Smooth muscle cell (in vitro differentiated cells): ENCODE measurements around the gene PPP2R5C. TPM values are rescaled to one million over a fixed set of nuclear protein-coding genes. Genes with fewer than 3 reads are reported as not detected.

ENCODE experiments used
- DNase-seq: peaks from one replicate; lab custom pipeline; 2025; ENCODE audit not compliant: unreplicated experiment; lab: John Stamatoyannopoulos, UW
- H2AFZ ChIP-seq: fragments of 200-600 bp; sonication (generic); 2 replicates; pipeline ENCODE4 v1.6.0; 2016; ENCODE audit warnings: antibody characterized with exemption, low read depth, mild to moderate bottlenecking
- H3F3A ChIP-seq: fragments of 200-600 bp; sonication (generic); 2 replicates; pipeline ENCODE4 v1.6.0; 2017; ENCODE audit warnings: antibody characterized with exemption, low read depth
- H3K27ac ChIP-seq: fragments of 200-600 bp; sonication (generic); 2 replicates; pipeline ENCODE4 v1.5.1; 2016; ENCODE audit warnings: low read depth, mild to moderate bottlenecking
- H3K27me3 ChIP-seq: fragments of 200-600 bp; sonication (generic); 2 replicates; pipeline ENCODE4 v1.6.1; 2016; ENCODE audit warnings: low read depth, mild to moderate bottlenecking
- H3K36me3 ChIP-seq: fragments of 200-600 bp; sonication (generic); 2 replicates; pipeline ENCODE4 v1.5.1; 2016; ENCODE audit warnings: low read depth
- H3K4me1 ChIP-seq: fragments of 200-600 bp; sonication (generic); 2 replicates; pipeline ENCODE4 v1.5.1; 2016; ENCODE audit warnings: low read depth
- H3K4me2 ChIP-seq: fragments of 200-600 bp; sonication (generic); 2 replicates; pipeline ENCODE4 v1.6.0; 2016; ENCODE audit warnings: mild to moderate bottlenecking
- H3K4me3 ChIP-seq: fragments of 200-600 bp; sonication (generic); 2 replicates; pipeline ENCODE4 v1.5.1; 2016; ENCODE audit warnings: mild to moderate bottlenecking
- H3K79me2 ChIP-seq: fragments of 200-600 bp; sonication (generic); 2 replicates; pipeline ENCODE4 v1.6.0; 2016; ENCODE audit warnings: low read depth, mild to moderate bottlenecking
- H3K9ac ChIP-seq: fragments of 200-600 bp; sonication (generic); 2 replicates; pipeline ENCODE4 v1.6.0; 2016; ENCODE audit warnings: low read depth
- H3K9me3 ChIP-seq: fragments of 200-600 bp; sonication (generic); replicated peaks from 2 replicates; pipeline ENCODE4 v1.5.1; 2016; ENCODE audit warnings: low read depth
- H4K20me1 ChIP-seq: fragments of 200-600 bp; sonication (generic); 2 replicates; pipeline ENCODE4 v1.6.0; 2016; ENCODE audit warnings: low read depth
- WGBS: methylation state at CpG from one replicate; pipeline ENCODE4 v1.1.7; 2016; ENCODE audit warnings: low lambda C conversion rate; 5-methylcytosine and 5-hydroxymethylcytosine counted together
- polyA plus RNA-seq: library from polyadenylated mRNA; unstranded; fragments of >200 nt; fragmentation: Nextera tagmentation; extraction: Ambion mirVana; gene quantifications from 2 replicates; pipeline ENCODE4 v1.2.1, GENCODE V29; 2016
- total RNA-seq: library from RNA; depleted of rRNA; stranded (reverse); fragments of >200 nt; gene quantifications from 2 replicates; pipeline ENCODE4 v1.2.3, GENCODE V29; 2014
- TF ChIP-seq, protein P1 (sequence below): fragments of 200-600 bp; sonication (generic); IDR thresholded peaks from 2 replicates; pipeline ENCODE4 v1.5.1; 2017; ENCODE audit warnings: borderline replicate concordance, mild to moderate bottlenecking, antibody characterized with exemption; ENCODE audit not compliant: insufficient read depth, poor library complexity, severe bottlenecking

Gene PPP2R5C
- total and polyA plus RNA-seq, 2 experiments from 2014 or later, result 63.6 to 92.7 TPM

DNA sequence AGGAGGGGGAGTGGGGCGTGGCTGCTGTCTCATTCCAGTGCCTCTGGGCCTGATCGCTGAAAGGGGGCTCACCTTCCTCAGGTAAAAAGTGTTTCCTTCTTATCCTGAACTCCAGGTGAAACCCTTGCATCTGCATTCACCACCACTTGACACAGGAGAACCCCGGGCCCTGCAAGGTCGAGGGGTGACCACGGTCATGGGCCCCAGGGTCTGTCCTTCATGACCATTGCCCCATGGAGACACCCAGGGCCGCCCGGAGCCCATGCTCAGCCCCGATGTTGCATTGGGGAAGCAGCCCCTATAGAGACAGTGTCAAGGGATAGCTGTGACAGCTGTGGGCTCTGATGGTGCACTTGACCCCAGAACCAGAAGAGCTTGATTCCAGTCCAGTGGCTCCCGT lies 168.4 kb downstream of the PPP2R5C start:
- Histone ChIP-seq H3K27me3 (no peaks in the 10 kb centered on the region), H3K4me3 (no peak overlapping the region), H3K9ac (no peak overlapping the region), H3K4me2 (no peak overlapping the region), H3F3A (peaks cover 7% of the 10 kb centered on the region), H3K4me1 (no peaks in the 10 kb centered on the region), H2AFZ (no peak overlapping the region), H3K79me2 (no peaks in the 10 kb centered on the region), H3K27ac (no peak overlapping the region), H3K9me3 (no peaks in the 10 kb centered on the region), H4K20me1 (peaks cover 8% of the 10 kb centered on the region), H3K36me3 (no peaks in the 10 kb centered on the region)
- TF ChIP-seq, protein P1, sequence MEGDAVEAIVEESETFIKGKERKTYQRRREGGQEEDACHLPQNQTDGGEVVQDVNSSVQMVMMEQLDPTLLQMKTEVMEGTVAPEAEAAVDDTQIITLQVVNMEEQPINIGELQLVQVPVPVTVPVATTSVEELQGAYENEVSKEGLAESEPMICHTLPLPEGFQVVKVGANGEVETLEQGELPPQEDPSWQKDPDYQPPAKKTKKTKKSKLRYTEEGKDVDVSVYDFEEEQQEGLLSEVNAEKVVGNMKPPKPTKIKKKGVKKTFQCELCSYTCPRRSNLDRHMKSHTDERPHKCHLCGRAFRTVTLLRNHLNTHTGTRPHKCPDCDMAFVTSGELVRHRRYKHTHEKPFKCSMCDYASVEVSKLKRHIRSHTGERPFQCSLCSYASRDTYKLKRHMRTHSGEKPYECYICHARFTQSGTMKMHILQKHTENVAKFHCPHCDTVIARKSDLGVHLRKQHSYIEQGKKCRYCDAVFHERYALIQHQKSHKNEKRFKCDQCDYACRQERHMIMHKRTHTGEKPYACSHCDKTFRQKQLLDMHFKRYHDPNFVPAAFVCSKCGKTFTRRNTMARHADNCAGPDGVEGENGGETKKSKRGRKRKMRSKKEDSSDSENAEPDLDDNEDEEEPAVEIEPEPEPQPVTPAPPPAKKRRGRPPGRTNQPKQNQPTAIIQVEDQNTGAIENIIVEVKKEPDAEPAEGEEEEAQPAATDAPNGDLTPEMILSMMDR, result no peak
- DNase-seq, result no peak
- 95% methylated on average over 9 of the region's 9 CpGs for WGBS

DNA sequence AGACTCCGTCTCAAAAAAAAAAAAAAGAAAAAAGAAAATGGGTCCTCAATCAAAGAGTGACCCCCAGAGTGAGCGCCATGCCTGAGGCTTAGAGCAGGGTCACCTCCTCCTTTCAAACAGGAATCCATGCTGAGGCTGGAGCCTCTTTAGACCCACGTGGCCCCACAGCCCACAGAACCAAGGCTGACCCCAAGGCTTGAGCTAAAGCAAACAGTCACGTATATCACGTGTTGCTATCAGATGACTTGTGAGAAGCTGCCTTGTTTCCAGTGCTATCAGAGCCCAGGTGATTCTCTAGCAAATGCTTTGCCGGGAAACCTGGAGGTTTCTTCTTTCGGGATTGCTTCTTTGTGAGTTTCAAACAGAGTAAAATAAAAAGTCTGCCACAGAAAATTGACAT lies 171.2 kb downstream of the PPP2R5C start:
- WGBS, result 80% methylated on average over 7 of the region's 7 CpGs
- Histone ChIP-seq H3K4me3 (no peak overlapping the region), H3K9me3 (no peaks in the 10 kb centered on the region), H3K36me3 (no peaks in the 10 kb centered on the region), H4K20me1 (peaks cover 8% of the 10 kb centered on the region), H3F3A (peaks cover 4% of the 10 kb centered on the region), H3K9ac (no peak overlapping the region), H3K27me3 (no peaks in the 10 kb centered on the region), H3K4me1 (no peaks in the 10 kb centered on the region), H3K4me2 (no peak overlapping the region), H2AFZ (no peak overlapping the region), H3K79me2 (no peaks in the 10 kb centered on the region), H3K27ac (no peak overlapping the region)
- TF ChIP-seq, protein P1, result no peak
- DNase-seq, result no peak

DNA sequence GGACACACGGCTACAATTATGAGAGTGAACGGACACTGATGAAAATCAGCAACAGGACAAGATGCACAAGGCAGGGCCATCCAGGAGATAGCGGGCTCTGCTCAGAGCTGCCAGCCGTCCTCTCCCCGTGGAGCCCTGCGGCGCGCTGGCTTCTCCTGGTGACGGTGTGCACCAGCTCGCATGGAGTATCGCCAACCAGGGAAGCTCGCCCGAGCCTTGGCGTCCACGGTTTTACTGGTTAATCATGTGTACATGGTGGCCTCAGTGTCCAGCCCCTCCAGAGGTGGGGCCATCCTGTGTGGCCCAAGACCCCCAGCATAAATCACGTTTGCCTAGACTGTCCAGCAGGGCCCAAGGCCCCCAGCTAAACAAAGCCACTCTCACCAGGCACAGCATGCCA lies 171.7 kb downstream of the PPP2R5C start:
- WGBS, result 91% methylated on average over 16 of the region's 16 CpGs
- H3K4me3 ChIP-seq, result no peak overlapping the region
- no peaks in the 10 kb centered on the region for H3K4me1 ChIP-seq

DNA sequence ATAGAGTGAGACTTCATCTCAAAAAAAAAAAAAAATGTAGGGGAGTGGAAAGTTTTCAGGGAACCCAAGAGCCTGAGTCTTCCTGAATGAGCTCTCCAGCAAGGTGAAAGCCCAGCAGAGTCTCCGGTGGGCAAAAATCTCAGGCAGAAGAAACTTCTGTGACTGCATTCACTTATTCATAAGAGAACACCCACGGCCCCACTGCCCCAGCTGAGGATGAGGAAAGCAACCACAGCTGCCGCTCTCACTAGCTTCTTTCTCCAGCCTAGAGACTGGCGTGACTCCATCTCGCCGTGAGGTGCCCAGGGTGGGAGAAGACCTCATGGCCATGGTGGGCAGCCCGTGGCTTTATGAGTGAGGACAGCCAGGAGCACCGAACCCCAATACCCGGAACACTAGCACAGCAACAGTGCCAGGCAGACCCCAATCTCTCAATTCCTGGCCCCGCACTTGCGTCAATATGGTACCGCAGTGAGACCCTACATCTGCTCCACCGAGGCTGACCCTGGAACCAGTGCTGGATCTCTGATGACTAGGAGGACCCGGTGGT lies 173.2 kb downstream of the PPP2R5C start:
- H3K27ac ChIP-seq, result no peak overlapping the region
- H3K4me2 ChIP-seq, result no peak overlapping the region
- WGBS, result 91% methylated on average over 14 of the region's 14 CpGs
- no peaks in the 10 kb centered on the region for H3K27me3 ChIP-seq
- H3K9me3 ChIP-seq, result no peaks in the 10 kb centered on the region
- no peaks in the 10 kb centered on the region for H3K79me2 ChIP-seq
- H3K4me3 ChIP-seq, result no peak overlapping the region
- TF ChIP-seq, protein P1, result no peak
- H3K9ac ChIP-seq, result no peak overlapping the region
- H3K4me1 ChIP-seq, result no peaks in the 10 kb centered on the region
- H4K20me1 ChIP-seq, result no peaks in the 10 kb centered on the region
- no peak overlapping the region for H2AFZ ChIP-seq
- DNase-seq, result no peak
- no peaks in the 10 kb centered on the region for H3F3A ChIP-seq
- H3K36me3 ChIP-seq, result no peaks in the 10 kb centered on the region

More for the DNA sequence above, 171.7 kb downstream of the PPP2R5C start:
- DNase-seq, result no peak
- H3K9ac ChIP-seq, result no peak overlapping the region
- no peaks in the 10 kb centered on the region for H3K27me3 ChIP-seq
- H2AFZ ChIP-seq, result no peak overlapping the region
- no peak overlapping the region for H3K27ac ChIP-seq
- peaks cover 1% of the 10 kb centered on the region for H3F3A ChIP-seq
- H4K20me1 ChIP-seq, result peaks cover 6% of the 10 kb centered on the region
- no peak overlapping the region for H3K4me2 ChIP-seq
- H3K79me2 ChIP-seq, result no peaks in the 10 kb centered on the region
- no peaks in the 10 kb centered on the region for H3K9me3 ChIP-seq
- no peaks in the 10 kb centered on the region for H3K36me3 ChIP-seq
- TF ChIP-seq, protein P1, result no peak
